Right lobe of liver (tissue), 6 donors: ENCODE data around the gene FCRLA. TPM values are rescaled to one million over a fixed set of nuclear protein-coding genes. Genes with fewer than 3 reads are reported as not detected.

Experiments
- ATAC-seq, 4 donors: fragments of 200-7000 bp; cut with Tn5 transposase; one replicate each; pipeline ENCODE4 v1.9.1; 2020; ENCODE audit warnings: mild to moderate bottlenecking in 4 of 4, moderate library complexity in 4 of 4
- DNase-seq, 3 donors: peaks; one replicate each; pipeline ENCODE4 v3.0.0-alpha.2; 2020
- H3K27ac ChIP-seq, 3 donors: fragments of 200-600 bp; one replicate each; pipeline ENCODE4 v1.8.0; 2022
- H3K27me3 ChIP-seq, 2 donors: fragments of 200-600 bp; one replicate each; pipeline ENCODE4 v1.8.0; 2022
- H3K36me3 ChIP-seq, 4 donors: fragments of 200-600 bp; sonication (generic) in 1 of 4; one replicate each; pipeline versions ENCODE4 v1.5.1 to v1.8.0; 2017 to 2022; ENCODE audit warnings: control low read depth in 1 of 4
- H3K4me1 ChIP-seq, 4 donors: fragments of 200-600 bp; sonication (generic) in 1 of 4; one replicate each; pipeline versions ENCODE4 v1.5.1 to v1.8.0; 2017 to 2022; ENCODE audit warnings: control low read depth in 1 of 4
- H3K4me3 ChIP-seq, 3 donors: fragments of 200-600 bp; one replicate each; pipeline ENCODE4 v1.8.0; 2022
- H3K9me3 ChIP-seq, 4 donors: fragments of 200-600 bp; sonication (generic) in 1 of 4; one replicate each; pipeline versions ENCODE4 v1.5.1 to v1.8.0; 2017 to 2022; ENCODE audit warnings: control low read depth in 1 of 4
- POLR2A ChIP-seq: fragments of 450-650 bp; IDR thresholded peaks from one replicate; pipeline ENCODE4 v1.6.1; 2017; ENCODE audit warnings: antibody characterized with exemption, mild to moderate bottlenecking
- WGBS: methylation state at CpG from one replicate; pipeline ENCODE4 v1.1.6; 2018; ENCODE audit warnings: low coverage, low lambda C conversion rate; ENCODE audit not compliant: insufficient coverage; ENCODE audit errors: missing lambda C conversion rate; 5-methylcytosine and 5-hydroxymethylcytosine counted together
- intact Hi-C, 2 donors: fragments of 100-400 bp; cut with DNase I; formaldehyde crosslinking; loops; one replicate each; pipeline versions ENCODE4 v1.11.2 to v1.14.1; 2022
- total RNA-seq, 6 experiments: library from RNA; depleted of rRNA in 2 of 6; stranded (reverse); fragments of >200 nt in 2 of 6; fragmentation: NEBNext Ultra II Directional in 3 of 6; extraction: Animal tissue kit (Norgen Biotek cat#: 25700) in 3 of 6; gene quantifications; one replicate each; pipeline versions ENCODE4 v1.1.0 to v1.2.4, GENCODE V29; 2016 to 2023
- TF ChIP-seq, protein P1 (sequence below), 4 donors: fragments of 200-600 bp in 3 of 4; fragments of 450-650 bp in 1 of 4; IDR thresholded peaks; one replicate each; pipeline versions ENCODE4 v1.5.1 to v1.8.0; 2016 to 2022; ENCODE audit warnings: antibody characterized with exemption in 4 of 4, mild to moderate bottlenecking in 2 of 4
- donor health status: DM: no; HTN: yes; CAD: no.
- donor health status: DM: no; HTN: no; CAD: no.
- donor health status: DM: no; HTN: no; CAD: no.
- donor health status: DM: no; HTN: yes; CAD: no.
- donor health status: DM: no; HTN: yes; CAD: no.

FCRLA gene
- total RNA-seq, 6 experiments from 2014 or later, result 0.20 TPM; not detected in 5

DNA sequence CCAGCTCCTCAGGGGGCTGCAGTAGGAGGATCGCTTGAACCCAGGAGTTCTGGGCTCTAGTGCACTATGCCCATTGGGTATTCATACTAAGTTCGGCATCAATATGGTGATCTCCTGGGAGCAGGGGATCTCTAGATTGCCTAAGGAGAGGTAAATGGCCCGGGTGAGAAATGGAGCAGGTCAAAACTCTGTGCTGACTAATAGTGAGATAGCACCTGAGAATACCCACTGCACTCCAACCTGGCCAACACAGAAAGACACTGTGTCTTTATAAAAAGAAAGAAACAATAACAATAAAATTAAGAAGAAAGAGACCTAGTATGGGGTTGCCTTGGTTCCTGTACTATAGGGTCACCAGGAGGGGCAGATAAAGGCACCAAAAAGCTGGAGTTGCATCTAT, 28.8 kb downstream of the FCRLA start:
- TF ChIP-seq, protein P1, sequence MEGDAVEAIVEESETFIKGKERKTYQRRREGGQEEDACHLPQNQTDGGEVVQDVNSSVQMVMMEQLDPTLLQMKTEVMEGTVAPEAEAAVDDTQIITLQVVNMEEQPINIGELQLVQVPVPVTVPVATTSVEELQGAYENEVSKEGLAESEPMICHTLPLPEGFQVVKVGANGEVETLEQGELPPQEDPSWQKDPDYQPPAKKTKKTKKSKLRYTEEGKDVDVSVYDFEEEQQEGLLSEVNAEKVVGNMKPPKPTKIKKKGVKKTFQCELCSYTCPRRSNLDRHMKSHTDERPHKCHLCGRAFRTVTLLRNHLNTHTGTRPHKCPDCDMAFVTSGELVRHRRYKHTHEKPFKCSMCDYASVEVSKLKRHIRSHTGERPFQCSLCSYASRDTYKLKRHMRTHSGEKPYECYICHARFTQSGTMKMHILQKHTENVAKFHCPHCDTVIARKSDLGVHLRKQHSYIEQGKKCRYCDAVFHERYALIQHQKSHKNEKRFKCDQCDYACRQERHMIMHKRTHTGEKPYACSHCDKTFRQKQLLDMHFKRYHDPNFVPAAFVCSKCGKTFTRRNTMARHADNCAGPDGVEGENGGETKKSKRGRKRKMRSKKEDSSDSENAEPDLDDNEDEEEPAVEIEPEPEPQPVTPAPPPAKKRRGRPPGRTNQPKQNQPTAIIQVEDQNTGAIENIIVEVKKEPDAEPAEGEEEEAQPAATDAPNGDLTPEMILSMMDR (IDR thresholded peaks at IDR 0.05), result no peak
- TF ChIP-seq POLR2A, result no peak
- ATAC-seq, result no peak
- Histone ChIP-seq H3K4me3 (no peak overlapping the region), H3K36me3 (no peaks in the 10 kb centered on the region), H3K4me1 (no peaks in the 10 kb centered on the region), H3K9me3 (no peaks in the 10 kb centered on the region), H3K27ac (no peak overlapping the region), H3K27me3 (no peaks in the 10 kb centered on the region)
- DNase-seq, result no peak
- WGBS, result 84% methylated on average over 3 of the region's 3 CpGs
- intact Hi-C loops, result no loop called here

DNA sequence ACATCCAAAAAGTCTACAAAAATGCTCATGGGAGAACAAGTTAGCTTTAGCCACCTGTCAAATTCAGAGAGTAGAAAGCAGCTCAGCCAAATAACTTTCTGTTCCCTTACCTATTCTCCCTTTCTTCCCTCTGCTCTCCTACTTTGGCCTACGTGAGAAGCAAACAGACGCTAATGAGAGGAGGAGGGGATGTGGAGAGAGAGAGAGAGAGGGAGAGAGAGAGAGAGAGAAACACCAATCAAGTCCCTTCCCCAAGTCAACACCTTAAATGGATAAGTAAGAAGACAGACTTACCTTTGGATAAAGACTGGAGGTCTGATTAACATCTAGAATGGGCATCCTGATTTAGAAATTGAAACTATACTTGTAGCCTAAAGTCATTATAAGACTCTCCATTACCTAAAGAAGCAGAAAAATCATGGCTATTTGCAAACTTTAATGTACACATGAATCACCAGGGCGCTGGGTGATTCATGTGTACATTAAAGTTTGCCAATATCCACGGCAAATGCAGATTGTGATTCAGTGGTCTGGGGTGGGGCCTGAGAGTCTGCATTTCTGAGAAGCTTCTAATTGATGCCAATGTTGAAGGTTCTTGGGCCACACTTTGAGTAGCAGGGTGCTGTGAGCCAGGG, 29.4 kb downstream of the FCRLA start:
- TF ChIP-seq, protein P1 (IDR thresholded peaks at IDR 0.05), result no peak
- no peak for TF ChIP-seq POLR2A

DNA sequence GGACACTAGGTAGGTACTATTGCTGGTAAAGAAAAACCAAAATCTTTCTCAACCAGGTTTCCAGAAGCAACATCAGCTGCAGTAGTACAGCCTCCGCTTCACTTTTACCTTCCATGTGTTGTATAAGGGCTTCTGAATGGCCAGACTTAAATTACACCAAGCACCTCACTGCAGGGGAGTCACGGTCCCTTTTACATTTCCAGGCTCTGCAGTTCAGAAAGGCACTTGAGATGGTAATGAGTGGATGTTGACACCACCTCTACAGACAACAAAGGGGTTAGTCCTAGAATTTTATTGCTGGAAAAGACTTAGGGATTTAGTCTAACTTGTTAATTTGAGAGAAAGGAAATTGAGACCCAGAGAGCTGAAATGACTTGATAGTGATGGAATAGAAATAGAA, 30.6 kb downstream of the FCRLA start:
- Histone ChIP-seq H3K4me1 (no peaks in the 10 kb centered on the region), H3K36me3 (no peaks in the 10 kb centered on the region), H3K9me3 (no peaks in the 10 kb centered on the region), H3K27me3 (no peaks in the 10 kb centered on the region), H3K4me3 (no peak overlapping the region), H3K27ac (no peak overlapping the region)
- 88% methylated on average over 2 of the region's 2 CpGs for WGBS
- TF ChIP-seq POLR2A, result no peak
- TF ChIP-seq, protein P1 (IDR thresholded peaks at IDR 0.05), result no peak
- intact Hi-C loops, result no loop called here
- DNase-seq (no peak), ATAC-seq (no peak)

More for the DNA sequence above, 29.4 kb downstream of the FCRLA start:
- Histone ChIP-seq H3K27me3 (no peaks in the 10 kb centered on the region), H3K4me3 (no peak overlapping the region), H3K27ac (no peak overlapping the region), H3K4me1 (no peaks in the 10 kb centered on the region), H3K36me3 (no peaks in the 10 kb centered on the region), H3K9me3 (no peaks in the 10 kb centered on the region)
- WGBS, result 49% methylated on average over 4 of the region's 4 CpGs
- ATAC-seq (no peak), DNase-seq (no peak)
- intact Hi-C loops, result no loop called here

DNA sequence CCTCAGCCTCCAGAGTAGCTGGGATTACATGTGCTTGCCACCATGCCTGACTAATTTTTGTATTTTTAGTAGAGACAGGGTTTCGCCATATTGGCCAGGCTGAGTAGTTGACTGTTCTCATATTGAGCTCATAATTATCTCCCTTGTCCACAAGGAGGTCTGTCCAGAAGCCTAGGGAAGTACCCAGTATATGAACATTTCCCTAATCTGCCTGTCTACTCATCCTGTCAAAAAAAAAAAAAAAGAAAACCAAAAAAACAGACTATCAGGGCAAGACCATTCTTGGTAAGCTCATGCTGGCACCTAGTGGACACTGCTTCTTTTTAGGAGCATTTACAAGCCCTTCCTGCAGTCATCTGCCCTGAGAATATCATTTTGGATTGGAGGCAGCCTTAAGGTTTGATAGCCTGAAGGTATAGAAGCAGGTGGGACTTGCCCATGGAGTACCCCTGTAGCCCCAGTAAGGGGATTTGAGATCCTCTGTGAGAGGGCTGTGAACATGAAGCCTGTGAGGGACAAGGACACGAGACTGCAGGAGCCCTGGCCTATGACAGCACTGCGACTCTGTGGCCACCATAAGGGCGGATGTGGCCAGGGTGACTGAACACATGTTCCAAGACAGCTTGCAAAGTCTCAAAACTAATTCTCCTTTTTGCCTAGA, 31.7 kb downstream of the FCRLA start:
- intact Hi-C loops, result no loop called here
- Histone ChIP-seq H3K27me3 (no peaks in the 10 kb centered on the region), H3K9me3 (no peaks in the 10 kb centered on the region), H3K27ac (peak overlapping the region in 2 of 3 donors; percentile 2 to 48), H3K36me3 (no peaks in the 10 kb centered on the region), H3K4me3 (no peak overlapping the region), H3K4me1 (no peaks in the 10 kb centered on the region)
- DNase-seq (peak; percentile 47 to 65 (median 54)), ATAC-seq (peak; percentile 62 to 81 (median 78))
- no peak for TF ChIP-seq POLR2A
- TF ChIP-seq, protein P1 (IDR thresholded peaks at IDR 0.05), result peak; percentile 38 to 63 (median 52)
- WGBS, result 75% methylated on average over 1 of the region's 4 CpGs
